HG02885 (cell line): Measurements from ENCODE around the gene NPPC.

ENCODE experiments used
- ATAC-seq: cut with Tn5 transposase; IDR thresholded peaks from one replicate; pipeline ENCODE4 v1.9.1; 2021; ENCODE audit warnings: mild to moderate bottlenecking; ENCODE audit not compliant: unreplicated experiment, poor library complexity

NPPC gene

GRCh38 chr2:231936491-231936890 is 10.3 kb upstream of the NPPC start:
- ATAC-seq: no peak

- no peak for ATAC-seq
Measured at GRCh38 chr2:231935815-231936214, 9.6 kb upstream of the NPPC start.

- ATAC-seq: no peak
Measured at GRCh38 chr2:231935207-231935524, 9.0 kb upstream of the NPPC start.

GRCh38 chr2:231934441-231935206 is 8.4 kb upstream of the NPPC start:
- ATAC-seq: no peak

GRCh38 chr2:231933916-231934401 is 7.8 kb upstream of the NPPC start:
- ATAC-seq: no peak

GRCh38 chr2:231932985-231933915 is 7.1 kb upstream of the NPPC start:
- no peak for ATAC-seq

- ATAC-seq: no peak
Measured at GRCh38 chr2:231932711-231932970, 6.4 kb upstream of the NPPC start.

- no peak for ATAC-seq
Measured at GRCh38 chr2:231931481-231931915, 5.3 kb upstream of the NPPC start.

GRCh38 chr2:231930593-231931281 is 4.5 kb upstream of the NPPC start:
- no peak for ATAC-seq

GRCh38 chr2:231929961-231930592 is 3.9 kb upstream of the NPPC start:
- no peak for ATAC-seq

- no peak for ATAC-seq
Measured at GRCh38 chr2:231928901-231929725, 2.9 kb upstream of the NPPC start.

- no peak for ATAC-seq
Measured at GRCh38 chr2:231928481-231928880, 2.3 kb upstream of the NPPC start.

GRCh38 chr2:231927566-231927890 is 1.3 kb upstream of the NPPC start:
- no peak for ATAC-seq

GRCh38 chr2:231926761-231927565 is 767 bp upstream of the NPPC start:
- no peak for ATAC-seq

- no peak for ATAC-seq
Measured at GRCh38 chr2:231925303-231926179, 655 bp downstream of the NPPC start.

GRCh38 chr2:231924889-231925275 is 1.3 kb downstream of the NPPC start:
- no peak for ATAC-seq

GRCh38 chr2:231923951-231924888 is 2.0 kb downstream of the NPPC start:
- ATAC-seq: no peak
